ENCODE data around the gene L1CAM. TPM values are rescaled to one million over a fixed set of nuclear protein-coding genes. Genes with fewer than 3 reads are reported as not detected.
A peak's percentile ranks its signal among the peaks of the same experiment; 100 is the strongest.

Gene L1CAM
- total and polyA plus RNA-seq, 9 of the 15 experiments (the other 6 are each of a cell fraction or from before 2014, with no cell fraction given): 0.09 to 0.86 (median 0.26) TPM; not detected in 3

DNA sequence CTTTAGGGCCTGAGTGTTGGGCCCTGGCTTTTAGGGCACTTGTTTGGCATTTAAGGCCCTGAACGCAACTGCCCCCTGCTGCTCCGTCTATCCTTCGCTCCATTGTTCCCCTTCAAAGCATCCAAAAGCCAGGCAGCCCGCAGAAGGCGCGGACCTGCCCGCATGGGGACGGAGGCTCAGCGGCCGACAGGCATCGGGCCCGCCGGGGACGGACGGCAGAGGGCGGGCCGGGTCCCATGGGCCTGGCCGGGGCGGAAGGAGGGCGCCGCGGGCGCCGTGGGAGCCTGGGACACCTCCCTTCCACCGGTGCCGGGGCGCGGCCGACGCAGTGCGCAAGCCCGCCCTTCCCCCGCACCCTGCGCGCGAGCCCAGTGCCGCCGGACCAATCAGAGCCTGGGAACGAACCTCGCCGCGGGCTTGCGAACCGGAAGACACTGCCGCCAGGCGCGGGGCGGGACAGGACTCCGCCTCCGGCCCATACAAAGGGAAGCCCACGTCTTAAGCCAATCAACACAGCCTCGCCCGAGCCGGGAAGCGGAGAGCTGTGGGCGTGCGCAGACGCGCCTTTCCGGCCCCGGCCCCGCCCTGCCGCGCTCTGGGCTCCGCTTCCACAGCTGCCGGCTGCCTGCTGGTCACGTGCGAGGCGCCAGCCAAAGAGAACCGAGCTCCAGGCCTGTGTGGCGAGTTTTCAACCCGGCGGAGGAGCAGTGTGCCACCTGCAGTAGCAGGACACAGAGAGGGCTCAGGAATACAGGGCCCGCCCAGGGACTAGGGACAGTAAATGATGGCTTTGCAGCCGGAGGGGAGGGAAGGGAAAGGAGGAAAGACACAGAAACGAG, 42.2 kb upstream of the L1CAM start (continued):
- peak; percentile 37 for TF ChIP-seq PCBP1 (IDR thresholded peaks at IDR 0.05; ENCODE audit: low read depth, low read length, poor library complexity, severe bottlenecking)
- peak; percentile 16; the same call in 1 of the 2 replicates for TF ChIP-seq KDM2B (CRISPR knock-in tag; IDR thresholded peaks at IDR 0.05)
- TF ChIP-seq NFATC3 (IDR thresholded peaks at IDR 0.05): no peak
- TF ChIP-seq ZBTB7A (IDR thresholded peaks at IDR 0.05; ENCODE audit: borderline replicate concordance, control insufficient read depth, low read depth, low read length): peak; percentile 37; the same call in 1 of the 2 replicates
- TF ChIP-seq NFIC (IDR thresholded peaks at IDR 0.05): peak; percentile 1; the same call in 1 of the 2 replicates
- no peak for TF ChIP-seq STAT5B (CRISPR knock-in tag; IDR thresholded peaks at IDR 0.05)
- TF ChIP-seq L3MBTL2 (IDR thresholded peaks at IDR 0.05): peak; percentile 68
- TF ChIP-seq E2F3 (CRISPR knock-in tag; IDR thresholded peaks at IDR 0.05): peak; percentile 19; the same call in 1 of the 2 replicates
- TF ChIP-seq CCNT2 (IDR thresholded peaks at IDR 0.05; ENCODE audit: borderline replicate concordance, extremely low read depth, insufficient read length, low read depth, low read length): peak; percentile 88
- no peak for TF ChIP-seq TAF7 (tag; IDR thresholded peaks at IDR 0.05)
- TF ChIP-seq BRF1 (IDR thresholded peaks at IDR 0.05; ENCODE audit: borderline replicate concordance, extremely low read depth, insufficient read length): no peak
- no peak for TF ChIP-seq BRCA1 (IDR thresholded peaks at IDR 0.05)
- TF ChIP-seq BRCA1 (CRISPR knock-in tag; IDR thresholded peaks at IDR 0.05): 0 out of 2 replicates have a peak, but pooled peaks have one; percentile 30
- TF ChIP-seq CHD4 (IDR thresholded peaks at IDR 0.05; ENCODE audit: insufficient read depth, insufficient replicate concordance, low read depth, low read length, poor library complexity, severe bottlenecking): no peak
- 0 out of 2 replicates have a peak, but pooled peaks have one; percentile 44 for TF ChIP-seq MYC (IDR thresholded peaks at IDR 0.05; ENCODE audit: low read depth, low read length)
- TF ChIP-seq MYC (CRISPR knock-in tag; IDR thresholded peaks at IDR 0.05; ENCODE audit: borderline replicate concordance, low read depth): no peak
- peak; percentile 70 for TF ChIP-seq CBFA2T2 (conservative IDR thresholded peaks at IDR 0.05)
- TF ChIP-seq, protein P1, sequence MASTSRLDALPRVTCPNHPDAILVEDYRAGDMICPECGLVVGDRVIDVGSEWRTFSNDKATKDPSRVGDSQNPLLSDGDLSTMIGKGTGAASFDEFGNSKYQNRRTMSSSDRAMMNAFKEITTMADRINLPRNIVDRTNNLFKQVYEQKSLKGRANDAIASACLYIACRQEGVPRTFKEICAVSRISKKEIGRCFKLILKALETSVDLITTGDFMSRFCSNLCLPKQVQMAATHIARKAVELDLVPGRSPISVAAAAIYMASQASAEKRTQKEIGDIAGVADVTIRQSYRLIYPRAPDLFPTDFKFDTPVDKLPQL (IDR thresholded peaks at IDR 0.05; ENCODE audit: extremely low read depth, insufficient read length): no peak
- TF ChIP-seq ETS1 (conservative IDR thresholded peaks at IDR 0.05; ENCODE audit: control insufficient read depth, low read depth, low read length): 0 out of 2 replicates have a peak, but pooled peaks have one; percentile 41
- TF ChIP-seq SMAD4 (CRISPR knock-in tag; conservative IDR thresholded peaks at IDR 0.05): peak; percentile 70
- TF ChIP-seq RAD51 (IDR thresholded peaks at IDR 0.05; ENCODE audit: borderline replicate concordance, low read depth): peak; percentile 93
- TF ChIP-seq TARDBP (IDR thresholded peaks at IDR 0.05): 0 out of 2 replicates have a peak, but pooled peaks have one; percentile 39
- peak; percentile 76; the same call in 1 of the 2 replicates for TF ChIP-seq ZC3H4 (CRISPR knock-in tag; IDR thresholded peaks at IDR 0.05; ENCODE audit: borderline replicate concordance)
- peak; percentile 97 for TF ChIP-seq TFAP4 (CRISPR knock-in tag; IDR thresholded peaks at IDR 0.05; ENCODE audit: borderline replicate concordance)
- no peak for TF ChIP-seq GATA2 (CRISPR knock-in tag; IDR thresholded peaks at IDR 0.05)

Measured in K562 (cell line).